SW 1271 (cell line): ENCODE measurements around the gene GSC2.

Experiments
- DNase-seq, 2 experiments: peaks; one replicate each; lab custom pipeline; 2025; lab: John Stamatoyannopoulos, UW

The GSC2 gene

GRCh38 chr22:19133561-19133960, 16.5 kb downstream of the GSC2 start:
- no peak for DNase-seq

DNA sequence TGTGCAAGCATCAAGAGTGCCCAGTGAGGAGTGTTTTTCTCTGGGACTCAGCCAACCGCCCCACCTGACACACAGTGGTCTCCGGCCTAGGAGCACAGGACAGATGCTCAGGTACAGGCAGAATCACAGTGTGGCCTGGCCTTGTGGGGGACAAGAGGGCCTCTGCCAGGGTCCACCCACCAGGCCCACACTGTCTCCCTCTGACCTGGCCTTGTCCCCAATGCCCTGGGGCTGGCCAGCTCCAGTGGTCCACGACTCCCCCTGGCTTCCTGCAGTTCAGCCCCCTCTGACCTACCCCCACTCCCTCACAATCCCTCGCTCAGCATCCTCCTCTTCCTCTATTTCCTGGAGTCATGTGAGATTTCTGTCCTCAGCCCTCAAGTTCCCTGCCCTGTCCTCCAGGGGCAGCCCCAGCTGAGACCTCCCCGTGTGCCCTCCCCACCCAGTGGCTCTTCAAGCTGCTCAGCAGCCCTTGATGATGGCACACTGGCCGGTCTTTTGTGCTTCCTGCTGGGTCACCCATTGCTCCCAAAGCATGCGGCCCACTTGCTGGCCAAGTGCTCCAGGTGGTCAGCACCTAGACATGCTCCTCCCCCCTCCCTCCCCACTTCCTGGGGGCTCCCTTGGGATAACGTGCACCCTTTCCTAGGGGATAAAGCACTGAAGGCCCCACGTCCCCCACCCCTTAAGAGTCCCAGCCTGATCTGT, 17.2 kb downstream of the GSC2 start:
- no peak for DNase-seq

GRCh38 chr22:19132153-19132552, 17.9 kb downstream of the GSC2 start:
- no peak for DNase-seq

DNA sequence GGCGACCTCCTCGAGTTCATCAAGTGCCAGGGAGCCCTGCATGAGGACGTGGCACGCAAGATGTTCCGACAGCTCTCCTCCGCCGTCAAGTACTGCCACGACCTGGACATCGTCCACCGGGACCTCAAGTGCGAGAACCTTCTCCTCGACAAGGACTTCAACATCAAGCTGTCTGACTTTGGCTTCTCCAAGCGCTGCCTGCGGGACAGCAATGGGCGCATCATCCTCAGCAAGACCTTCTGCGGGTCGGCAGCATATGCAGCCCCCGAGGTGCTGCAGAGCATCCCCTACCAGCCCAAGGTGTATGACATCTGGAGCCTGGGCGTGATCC, 18.4 kb downstream of the GSC2 start:
- no peak for DNase-seq

GRCh38 chr22:19130959-19131684, 19.0 kb downstream of the GSC2 start, which contains the start of gene TSSK2:
TSS of gene TSSK2 (plus strand) at chr22:19131308. CDS start at chr22:19131400, 92 bp downstream.
- no peak for DNase-seq

- no peak for DNase-seq
Measured at GRCh38 chr22:19129871-19130270, 20.2 kb downstream of the GSC2 start.

DNA sequence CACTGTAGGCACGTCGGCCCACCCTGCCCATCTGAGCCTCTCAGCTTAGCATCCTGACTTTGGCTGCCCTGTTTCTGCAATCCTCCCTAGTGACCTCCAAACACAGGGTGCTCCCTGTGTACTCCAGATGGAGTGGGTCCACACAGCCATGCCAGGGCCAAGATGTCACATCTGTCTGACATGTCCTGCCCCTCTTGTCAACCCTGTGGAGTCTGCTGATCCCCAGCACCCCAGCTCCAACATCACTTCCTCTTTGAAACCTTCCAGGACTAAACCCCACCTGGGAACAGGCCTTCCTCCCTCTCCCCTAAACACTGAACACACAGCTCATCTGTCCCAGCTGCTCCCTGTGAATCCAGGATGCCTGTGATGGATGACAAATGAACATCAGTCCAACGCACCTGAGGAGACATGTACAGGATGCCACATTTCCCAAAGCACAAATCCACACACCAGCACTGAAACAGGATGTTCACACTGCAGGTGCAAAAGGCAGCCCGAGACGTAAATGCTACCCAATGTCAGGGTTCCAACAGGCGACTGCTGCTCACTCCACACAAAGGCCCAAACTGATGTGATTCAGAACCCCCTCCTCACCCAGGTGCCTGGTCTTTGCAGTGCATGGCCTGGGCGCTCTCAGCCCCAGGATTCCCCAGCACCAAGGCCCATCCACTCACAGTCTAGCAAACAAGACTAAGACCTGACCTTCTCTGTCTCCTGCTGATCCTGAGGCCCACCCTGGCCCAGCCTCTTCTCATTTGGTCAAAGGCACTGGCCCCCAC, 21.0 kb downstream of the GSC2 start:
- DNase-seq, result no peak

- DNase-seq, result no peak
Measured at GRCh38 chr22:19128009-19128401, 22.1 kb downstream of the GSC2 start.

- no peak for DNase-seq
Measured at GRCh38 chr22:19127329-19128008, 22.6 kb downstream of the GSC2 start.

DNA sequence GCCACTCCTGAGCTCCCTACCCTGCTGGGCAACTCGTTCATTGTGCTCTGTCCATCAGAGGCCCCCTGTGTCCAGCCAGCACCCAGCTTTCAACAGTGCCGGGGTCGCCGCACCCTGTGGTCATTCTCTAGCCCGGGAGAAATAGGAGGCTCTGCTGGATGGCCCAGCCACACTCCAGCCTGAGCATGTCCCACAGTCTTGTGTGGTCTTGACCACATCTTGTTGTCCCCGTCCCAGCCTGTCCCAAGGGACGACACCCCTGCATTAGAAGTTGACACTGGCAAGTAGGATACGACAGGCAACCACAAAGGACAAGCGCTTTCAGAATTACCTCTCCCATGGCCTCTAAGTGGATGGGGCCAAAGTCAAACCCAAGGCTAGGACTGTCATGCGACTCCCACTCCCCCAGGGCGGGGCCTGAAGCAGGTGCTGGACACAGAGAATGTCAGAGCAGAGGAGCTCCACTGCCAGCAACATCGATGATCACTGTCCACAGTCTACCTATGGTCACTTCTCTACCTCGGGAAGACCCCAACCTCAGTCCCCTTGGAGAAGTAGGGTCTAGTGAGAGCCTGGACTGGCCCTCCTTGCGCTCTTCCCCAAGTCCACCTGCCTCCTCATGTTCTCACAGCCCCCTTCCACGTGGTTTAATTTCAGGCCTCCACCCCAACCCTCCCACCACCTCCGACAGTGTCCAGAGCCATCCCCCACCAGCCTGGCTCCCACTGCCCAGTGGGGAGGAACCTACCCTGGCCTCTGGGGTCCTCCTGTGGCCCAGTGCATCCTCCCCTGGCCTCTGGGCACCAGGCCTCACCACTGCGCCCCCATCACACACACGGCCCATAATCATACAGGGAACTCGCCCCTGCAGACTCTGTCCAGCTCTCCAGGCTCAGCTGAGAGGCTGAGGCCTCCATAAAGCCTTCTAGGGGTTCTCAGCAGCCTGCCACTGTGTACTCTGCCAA, 23.5 kb downstream of the GSC2 start:
- no peak for DNase-seq

- DNase-seq, result no peak
Measured at GRCh38 chr22:19125474-19126308, 24.4 kb downstream of the GSC2 start.

DNA sequence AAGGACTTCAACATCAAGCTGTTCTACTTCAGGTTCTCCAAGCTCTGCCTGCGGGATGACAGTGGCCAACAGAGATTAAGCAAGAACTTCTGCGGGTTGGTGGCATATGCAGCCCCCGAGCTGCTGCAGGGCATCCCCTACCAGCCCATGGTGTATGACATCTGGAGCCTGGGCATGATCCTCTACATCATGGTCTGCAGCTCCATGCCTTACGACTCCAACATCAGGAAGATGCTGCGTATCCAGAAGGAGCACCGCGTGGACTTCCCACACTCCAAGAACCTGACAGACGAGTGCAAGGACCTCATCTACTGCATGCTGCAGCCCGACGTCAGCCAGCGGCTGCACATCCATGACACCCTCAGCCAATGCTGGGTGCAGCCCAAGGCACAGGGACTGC, 25.1 kb downstream of the GSC2 start:
- DNase-seq, result no peak

- no peak for DNase-seq
Measured at GRCh38 chr22:19124377-19124776, 25.7 kb downstream of the GSC2 start.

- no peak for DNase-seq
Measured at GRCh38 chr22:19123936-19124335, 26.2 kb downstream of the GSC2 start.

DNA sequence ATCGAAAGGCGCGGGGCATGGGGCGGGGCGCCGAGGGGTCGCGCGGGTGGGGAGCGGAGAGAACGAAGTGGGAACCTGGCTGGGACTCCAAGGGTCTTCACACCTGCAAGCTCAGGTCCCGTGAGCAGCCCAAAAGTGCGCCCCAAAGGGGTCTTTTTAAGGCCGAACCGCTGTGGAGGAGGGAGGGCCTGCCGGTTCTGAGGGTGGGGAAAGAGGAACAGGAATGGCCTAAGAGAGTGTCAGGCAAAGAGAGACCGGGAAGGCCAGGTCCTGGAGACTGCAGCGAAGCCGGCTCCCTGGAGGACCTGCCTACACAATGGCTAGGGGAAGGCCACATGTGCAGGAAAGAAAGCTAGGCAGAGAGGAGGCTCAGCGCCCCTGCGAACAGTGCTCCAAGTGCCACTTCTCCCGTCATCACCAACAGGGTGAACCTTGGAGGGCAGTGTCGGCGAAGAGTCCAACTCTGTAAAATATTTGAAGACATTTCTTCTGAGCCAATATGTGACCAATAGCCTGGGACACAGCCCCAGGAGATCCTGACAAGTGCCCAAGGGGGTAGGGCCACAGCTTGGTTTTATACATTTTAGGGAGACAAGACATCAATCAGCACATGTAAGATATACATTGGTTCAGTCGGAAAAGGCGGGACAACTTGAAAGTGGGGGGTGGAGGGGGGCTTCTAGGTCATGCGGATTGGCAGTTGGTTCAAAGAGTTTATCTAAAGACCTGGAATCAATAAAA, 27.2 kb downstream of the GSC2 start:
- DNase-seq, result no peak

DNA sequence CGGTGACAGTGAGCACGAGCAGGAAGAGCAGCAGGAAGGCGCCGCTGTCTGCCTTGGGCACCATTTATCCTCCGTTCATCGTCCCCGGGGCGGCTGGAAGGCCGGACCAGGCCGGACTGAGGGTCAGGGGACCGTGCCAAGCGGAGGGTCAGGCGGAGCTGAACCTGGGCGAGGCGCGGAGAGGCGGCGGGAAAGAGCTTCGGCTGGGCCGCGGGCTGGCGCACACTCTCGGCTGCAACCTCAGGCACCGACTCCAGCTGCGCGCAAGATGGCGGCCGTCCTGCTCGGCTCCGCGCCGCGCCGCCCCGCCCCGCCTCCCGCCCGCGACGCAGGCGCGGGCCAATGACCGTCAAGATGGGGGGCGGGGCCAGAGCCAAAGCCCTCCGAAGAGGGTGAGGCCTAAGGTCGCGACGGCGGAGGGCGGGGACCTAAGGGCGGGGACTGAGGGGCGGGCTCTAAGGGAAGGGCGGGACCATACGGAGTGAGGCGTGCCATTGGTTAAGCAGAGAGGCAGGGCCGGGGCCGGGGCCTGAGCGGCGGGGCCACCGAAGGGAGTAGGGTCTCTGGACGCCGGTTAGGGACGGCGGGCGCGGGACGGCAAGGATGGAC, 27.8 kb downstream of the GSC2 start, which contains the start of gene DGCR2:
Gene DGCR2, minus strand, starts transcription at position 270 of the 609 bp plus-strand sequence. Its CDS starts 206 bp downstream, at position 64.
- peak; percentile 20 to 70 for DNase-seq

DNA sequence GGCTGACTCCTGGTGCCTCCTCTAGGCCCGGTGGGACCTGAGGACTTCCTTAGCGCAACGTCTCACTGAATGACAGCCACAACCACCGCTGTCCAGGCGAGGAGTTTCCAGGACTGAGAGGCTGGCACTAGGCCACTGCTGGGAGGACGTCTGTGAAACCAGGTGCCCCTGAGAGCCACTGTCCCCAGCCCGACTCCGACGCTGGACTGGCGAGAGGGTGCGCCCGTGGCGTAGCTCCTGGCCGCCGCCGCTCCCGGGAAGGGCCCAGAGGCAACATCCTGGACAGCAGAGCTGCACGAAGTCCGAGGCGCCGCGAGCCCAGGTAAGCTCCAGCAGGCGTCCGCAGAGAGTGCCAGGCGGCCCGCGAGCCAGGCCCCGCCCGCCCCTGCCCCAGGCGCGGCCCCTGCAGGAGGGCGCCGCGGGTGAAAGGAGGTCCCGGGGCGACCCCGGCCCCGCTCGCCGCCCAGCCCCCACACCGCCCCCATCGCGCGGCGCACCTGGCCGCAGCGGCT, 28.4 kb downstream of the GSC2 start:
- DNase-seq, result peak in 1 of 2 experiments; percentile 10

GRCh38 chr22:19120829-19121630, 29.1 kb downstream of the GSC2 start:
- DNase-seq, result no peak
